Eye (tissue), 1 donor: ENCODE data around the gene GAB3.

Experiments
- DNase-seq: peaks from one replicate; pipeline ENCODE4 v3.0.0-alpha.2; 2015

Gene GAB3

GRCh38 chrX:154750301-154751202 is at the start of gene GAB3:
TSS of gene GAB3 (minus strand) at chrX:154751077. CDS start at chrX:154751025, 52 bp downstream.
- DNase-seq = peak; percentile 52

GRCh38 chrX:154799556-154800348 is 48.9 kb upstream of the GAB3 start:
- DNase-seq = peak; percentile 65

GRCh38 chrX:154797006-154797405 is 46.1 kb upstream of the GAB3 start:
- no peak for DNase-seq

GRCh38 chrX:154795016-154795415 is 44.1 kb upstream of the GAB3 start:
- DNase-seq = no peak

- no peak for DNase-seq
These were observed 42.4 kb upstream of the GAB3 start for GRCh38 chrX:154793084-154793795.

GRCh38 chrX:154791939-154792338 is 41.1 kb upstream of the GAB3 start:
- DNase-seq = no peak

GRCh38 chrX:154791467-154791866 is 40.6 kb upstream of the GAB3 start:
- DNase-seq = no peak

- no peak for DNase-seq
These were observed 34.8 kb upstream of the GAB3 start for GRCh38 chrX:154785716-154786115.

- DNase-seq = no peak
These were observed 33.5 kb upstream of the GAB3 start for GRCh38 chrX:154784149-154784995.

GRCh38 chrX:154780968-154781367 is 30.1 kb upstream of the GAB3 start:
- DNase-seq = no peak

GRCh38 chrX:154779261-154779660 is 28.4 kb upstream of the GAB3 start:
- no peak for DNase-seq

GRCh38 chrX:154776753-154777152 is 25.9 kb upstream of the GAB3 start:
- DNase-seq = no peak

GRCh38 chrX:154775419-154776349 is 24.8 kb upstream of the GAB3 start:
- DNase-seq = no peak

- no peak for DNase-seq
These were observed 23.7 kb upstream of the GAB3 start for GRCh38 chrX:154774622-154775021.

- peak; percentile 96 for DNase-seq
These were observed 11.8 kb upstream of the GAB3 start, which contains the start of gene DKC1 for GRCh38 chrX:154762537-154763296. TSS of gene DKC1 (plus strand) at chrX:154762864. CDS start at chrX:154762966, 102 bp downstream.

- no peak for DNase-seq
These were observed 11.2 kb upstream of the GAB3 start for GRCh38 chrX:154761977-154762536.

- DNase-seq = no peak
These were observed 7.8 kb upstream of the GAB3 start for GRCh38 chrX:154758696-154759095.

GRCh38 chrX:154751669-154752271 is 893 bp upstream of the GAB3 start:
- no peak for DNase-seq

- no peak for DNase-seq
These were observed 359 bp upstream of the GAB3 start for GRCh38 chrX:154751203-154751668.
